PC-3 (cell line): ENCODE results near the gene SNX15. TPM values are rescaled to one million over a fixed set of nuclear protein-coding genes. Genes with fewer than 3 reads are reported as not detected.

Experiments used
- ATAC-seq: fragments of 200-7000 bp; cut with Tn5 transposase; 2 replicates; pipeline ENCODE4 v1.9.1; 2020; ENCODE audit warnings: mild to moderate bottlenecking, moderate library complexity
- BruUV-seq: library from RNA; stranded (reverse); fragments of 400-500 nt; replicated peaks from 2 replicates; lab custom pipeline; 2021; lab: Mats Ljungman, UMichigan
- CTCF ChIA-PET: fragments of 300-600 bp; sonication (Branson Sonifier 250); formaldehyde crosslinking; loops from one replicate; lab custom pipeline; 2022; ENCODE audit warnings: antibody characterized with exemption; lab: Charles Lee
- POLR2A ChIA-PET: fragments of 300-600 bp; sonication (Branson Sonifier 250); formaldehyde crosslinking; loops from one replicate; lab custom pipeline; 2022; ENCODE audit warnings: antibody characterized with exemption; ENCODE audit not compliant: unreplicated experiment; lab: Charles Lee
- DNase-seq: peaks from one replicate; pipeline ENCODE4 v3.0.0-alpha.2; 2015
- H2AFZ ChIP-seq: fragments of 300-600 bp; sonication (generic); 2 replicates; pipeline ENCODE4 v1.6.0; 2016; ENCODE audit warnings: antibody characterized with exemption, low read length
- H3F3A ChIP-seq: fragments of 300-600 bp; sonication (generic); one replicate; pipeline ENCODE4 v1.6.0; 2017; ENCODE audit warnings: antibody characterized with exemption, low read length, control low read depth, mild to moderate bottlenecking; ENCODE audit not compliant: unreplicated experiment
- H3K27ac ChIP-seq: fragments of 300-600 bp; sonication (generic); 2 replicates; pipeline ENCODE4 v1.5.1; 2016; ENCODE audit warnings: mild to moderate bottlenecking, low read length
- H3K27me3 ChIP-seq: fragments of 300-600 bp; sonication (generic); 2 replicates; pipeline ENCODE4 v1.6.1; 2016; ENCODE audit warnings: low read length, mixed read lengths
- H3K36me3 ChIP-seq: fragments of 300-600 bp; sonication (generic); 2 replicates; pipeline ENCODE4 v1.6.1; 2016; ENCODE audit warnings: low read depth, mixed run types, low read length, mixed read lengths
- H3K4me1 ChIP-seq: fragments of 300-600 bp; sonication (generic); 2 replicates; pipeline ENCODE4 v1.5.1; 2016; ENCODE audit warnings: low read length; ENCODE audit not compliant: insufficient read depth
- H3K4me2 ChIP-seq: fragments of 300-600 bp; sonication (generic); 2 replicates; pipeline ENCODE4 v1.6.0; 2016; ENCODE audit warnings: low read length
- H3K4me3 ChIP-seq: fragments of 300-600 bp; sonication (generic); 2 replicates; pipeline ENCODE4 v1.5.1; 2016; ENCODE audit warnings: mild to moderate bottlenecking, low read length, mixed read lengths
- H3K79me2 ChIP-seq: fragments of 300-600 bp; sonication (generic); 2 replicates; pipeline ENCODE4 v1.6.1; 2017; ENCODE audit warnings: low read length, mixed read lengths
- H3K9ac ChIP-seq: fragments of 300-600 bp; sonication (generic); 2 replicates; pipeline ENCODE4 v1.6.0; 2016; ENCODE audit warnings: mild to moderate bottlenecking, low read length
- H3K9me2 ChIP-seq: fragments of 300-600 bp; sonication (generic); replicated peaks from 2 replicates; pipeline ENCODE4 v1.6.1; 2016; ENCODE audit warnings: mixed run types, low read length, mixed read lengths
- H3K9me3 ChIP-seq: fragments of 300-600 bp; sonication (generic); 2 replicates; pipeline ENCODE4 v1.6.1; 2016; ENCODE audit warnings: low read length, mixed read lengths
- H4K20me1 ChIP-seq: fragments of 300-600 bp; sonication (generic); 2 replicates; pipeline ENCODE4 v1.6.1; 2016; ENCODE audit warnings: low read length, mixed read lengths
- EZH2 ChIP-seq: fragments of 300-600 bp; sonication (generic); IDR thresholded peaks from one replicate; pipeline ENCODE4 v1.6.1; 2017; ENCODE audit warnings: antibody characterized with exemption, mild to moderate bottlenecking, low read length; ENCODE audit not compliant: unreplicated experiment
- EZH2phosphoT487 ChIP-seq: fragments of 300-600 bp; sonication (generic); IDR thresholded peaks from 2 replicates; pipeline ENCODE4 v1.6.1; 2018; ENCODE audit warnings: mild to moderate bottlenecking, antibody characterized with exemption, low read length, borderline replicate concordance
- intact Hi-C: fragments of 100-400 bp; cut with micrococcal nuclease; formaldehyde crosslinking; loops from 2 replicates; pipeline ENCODE4 v1.9.0; 2023
- total RNA-seq: library from RNA; depleted of rRNA; stranded (reverse); fragments of >200 nt; gene quantifications from 2 replicates; pipeline ENCODE4 v1.2.3, GENCODE V29; 2014
- TF ChIP-seq, protein P1 (sequence below): fragments of 300-600 bp; sonication (generic); conservative IDR thresholded peaks from 2 replicates; pipeline ENCODE4 v1.5.1; 2017; ENCODE audit warnings: antibody characterized with exemption, low read depth, mild to moderate bottlenecking, low read length

SNX15 gene
- total RNA-seq, 1 experiment from 2014 or later = 40.4 TPM

DNA sequence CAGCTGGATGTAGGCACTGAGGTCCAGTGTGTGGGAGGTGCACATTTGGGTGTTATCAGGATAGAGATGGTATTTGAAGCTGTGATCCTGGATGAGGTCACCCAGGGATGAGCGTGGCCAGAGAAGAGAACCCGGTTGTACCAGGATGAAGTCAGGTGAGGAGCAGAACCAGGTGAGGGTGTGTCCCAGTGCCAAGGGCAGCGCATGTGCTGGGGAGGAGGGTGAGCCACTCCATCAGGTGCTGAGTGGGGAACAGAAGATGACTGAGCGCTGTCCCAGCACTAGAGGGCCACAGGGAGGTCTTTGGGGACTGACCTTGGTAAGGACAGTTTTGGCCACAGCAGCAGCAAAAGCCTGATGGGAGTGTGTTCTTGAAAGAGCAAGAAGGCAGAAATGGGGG is 10.5 kb upstream of the SNX15 start:
- ATAC-seq (no peak), DNase-seq (no peak)
- H3K9ac ChIP-seq = no peak overlapping the region
- H3K4me3 ChIP-seq = no peak overlapping the region
- BruUV-seq = no TSS peak
- H3K36me3 ChIP-seq = no peaks in the 10 kb centered on the region
- ChIA-PET POLR2A (no interaction called here), CTCF (no interaction called here)
- no peaks in the 10 kb centered on the region for H3K27me3 ChIP-seq
- no peaks in the 10 kb centered on the region for H4K20me1 ChIP-seq
- no peaks in the 10 kb centered on the region for H3K9me3 ChIP-seq
- no peaks in the 10 kb centered on the region for H3F3A ChIP-seq
- TF ChIP-seq EZH2 = no peak
- TF ChIP-seq, protein P1, sequence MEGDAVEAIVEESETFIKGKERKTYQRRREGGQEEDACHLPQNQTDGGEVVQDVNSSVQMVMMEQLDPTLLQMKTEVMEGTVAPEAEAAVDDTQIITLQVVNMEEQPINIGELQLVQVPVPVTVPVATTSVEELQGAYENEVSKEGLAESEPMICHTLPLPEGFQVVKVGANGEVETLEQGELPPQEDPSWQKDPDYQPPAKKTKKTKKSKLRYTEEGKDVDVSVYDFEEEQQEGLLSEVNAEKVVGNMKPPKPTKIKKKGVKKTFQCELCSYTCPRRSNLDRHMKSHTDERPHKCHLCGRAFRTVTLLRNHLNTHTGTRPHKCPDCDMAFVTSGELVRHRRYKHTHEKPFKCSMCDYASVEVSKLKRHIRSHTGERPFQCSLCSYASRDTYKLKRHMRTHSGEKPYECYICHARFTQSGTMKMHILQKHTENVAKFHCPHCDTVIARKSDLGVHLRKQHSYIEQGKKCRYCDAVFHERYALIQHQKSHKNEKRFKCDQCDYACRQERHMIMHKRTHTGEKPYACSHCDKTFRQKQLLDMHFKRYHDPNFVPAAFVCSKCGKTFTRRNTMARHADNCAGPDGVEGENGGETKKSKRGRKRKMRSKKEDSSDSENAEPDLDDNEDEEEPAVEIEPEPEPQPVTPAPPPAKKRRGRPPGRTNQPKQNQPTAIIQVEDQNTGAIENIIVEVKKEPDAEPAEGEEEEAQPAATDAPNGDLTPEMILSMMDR = no peak
- TF ChIP-seq EZH2phosphoT487 = no peak
- peaks cover 14% of the 10 kb centered on the region for H3K4me1 ChIP-seq
- H3K27ac ChIP-seq = no peak overlapping the region
- H3K4me2 ChIP-seq = no peak overlapping the region
- H2AFZ ChIP-seq = no peak overlapping the region
- H3K79me2 ChIP-seq = peaks cover 10% of the 10 kb centered on the region
- no peaks in the 10 kb centered on the region for H3K9me2 ChIP-seq
- intact Hi-C loops = no loop called here

DNA sequence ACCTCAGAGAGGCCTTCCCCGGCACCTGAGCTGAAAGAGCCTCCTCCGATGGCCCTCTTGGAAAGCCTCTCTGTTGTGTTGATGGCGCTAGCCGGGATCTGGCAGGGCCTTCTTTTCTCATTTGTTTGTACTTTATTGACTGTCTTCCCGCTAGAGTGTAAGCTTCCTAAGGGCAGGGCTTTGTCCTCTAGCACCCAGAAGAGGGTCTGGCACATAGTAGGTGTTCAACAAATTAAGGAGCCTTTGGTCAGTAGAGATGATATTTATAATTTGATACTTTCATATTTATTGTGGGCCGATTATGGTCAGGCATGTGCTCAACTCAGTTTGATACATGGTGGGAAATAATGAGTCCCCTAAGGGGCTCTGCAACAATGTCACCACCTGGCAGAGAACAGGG is 9.3 kb upstream of the SNX15 start:
- intact Hi-C loops = no loop called here
- Histone ChIP-seq H3K27me3 (no peaks in the 10 kb centered on the region), H3K79me2 (peaks cover 10% of the 10 kb centered on the region), H4K20me1 (no peaks in the 10 kb centered on the region), H3K36me3 (no peaks in the 10 kb centered on the region), H3K4me3 (no peak overlapping the region), H3K9me2 (no peaks in the 10 kb centered on the region), H3K9me3 (no peaks in the 10 kb centered on the region), H3F3A (no peaks in the 10 kb centered on the region), H3K27ac (no peak overlapping the region), H2AFZ (no peak overlapping the region), H3K4me2 (no peak overlapping the region), H3K4me1 (peaks cover 12% of the 10 kb centered on the region), H3K9ac (no peak overlapping the region)
- ChIA-PET POLR2A (no interaction called here), CTCF (no interaction called here)
- no peak for DNase-seq
- no peak for ATAC-seq
- TF ChIP-seq EZH2phosphoT487 = no peak
- no peak for TF ChIP-seq EZH2
- TF ChIP-seq, protein P1 = no peak
- no TSS peak for BruUV-seq

DNA sequence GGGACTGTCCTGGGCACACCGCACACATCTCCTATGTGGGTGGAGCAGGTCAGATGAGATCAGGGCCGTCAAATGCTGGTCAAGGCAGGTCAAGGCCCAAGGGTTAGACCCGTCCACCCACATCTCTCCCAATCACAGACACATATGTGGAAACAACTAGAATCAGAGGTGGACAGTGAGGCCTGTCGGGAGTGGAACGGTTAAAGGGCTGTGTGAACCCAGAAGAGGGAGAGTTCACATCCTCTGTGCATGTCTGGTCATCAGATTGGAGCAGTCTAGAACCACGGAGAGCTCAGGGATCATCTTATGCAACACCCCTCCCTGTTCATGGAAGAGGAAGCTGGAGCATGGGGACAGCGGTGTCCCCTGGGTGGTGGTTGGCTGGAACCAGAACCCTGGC is 7.4 kb upstream of the SNX15 start:
- Histone ChIP-seq H3K4me2 (no peak overlapping the region), H3K79me2 (peaks cover 7% of the 10 kb centered on the region), H3F3A (no peaks in the 10 kb centered on the region), H3K27me3 (no peaks in the 10 kb centered on the region), H3K9me2 (no peaks in the 10 kb centered on the region), H3K9me3 (no peaks in the 10 kb centered on the region), H3K36me3 (no peaks in the 10 kb centered on the region), H2AFZ (no peak overlapping the region), H3K9ac (no peak overlapping the region), H3K4me3 (no peak overlapping the region), H3K27ac (no peak overlapping the region), H3K4me1 (peaks cover 5% of the 10 kb centered on the region), H4K20me1 (no peaks in the 10 kb centered on the region)
- ATAC-seq = no peak
- intact Hi-C loops = no loop called here
- TF ChIP-seq EZH2phosphoT487 (no peak), EZH2 (no peak)
- TF ChIP-seq, protein P1 = no peak
- POLR2A ChIA-PET = no interaction called here
- no peak for DNase-seq
- CTCF ChIA-PET = no interaction called here
- BruUV-seq = no TSS peak
